GM12891 (cell line): ENCODE results near the gene SRSF5.

ENCODE experiments used
- DNase-seq: peaks from one replicate; pipeline ENCODE4 v3.0.0; 2011; ENCODE audit warnings: low spot score; ENCODE audit not compliant: insufficient read length
- FAIRE-seq: peaks from 2 replicates; lab custom pipeline; 2011; peaks lifted over from hg19 to GRCh38; lab: Jason Lieb, UNC
- PAX5 ChIP-seq: IDR thresholded peaks from 2 replicates; pipeline ENCODE4 v1.6.1; 2011; ENCODE audit warnings: low read length, moderate library complexity, mild to moderate bottlenecking; ENCODE audit not compliant: insufficient read depth, severe bottlenecking
- POLR2A ChIP-seq: IDR thresholded peaks from 2 replicates; pipeline ENCODE4 v1.6.1; 2011; ENCODE audit warnings: low read depth, low read length, control low read depth
- POLR2AphosphoS5 ChIP-seq: IDR thresholded peaks from 2 replicates; pipeline ENCODE4 v1.6.1; 2011; ENCODE audit warnings: low read depth, low read length, control low read depth
- POU2F2 ChIP-seq: IDR thresholded peaks from 2 replicates; pipeline ENCODE4 v1.6.1; 2011; ENCODE audit warnings: low read depth, mild to moderate bottlenecking, control low read depth, low read length, moderate library complexity
- SPI1 ChIP-seq: IDR thresholded peaks from 2 replicates; pipeline ENCODE4 v1.6.1; 2011; ENCODE audit warnings: low read depth, low read length, control low read depth
- TAF1 ChIP-seq: IDR thresholded peaks from 2 replicates; pipeline ENCODE4 v1.6.1; 2011; ENCODE audit warnings: low read depth, low read length, control low read depth

Gene SRSF5

DNA sequence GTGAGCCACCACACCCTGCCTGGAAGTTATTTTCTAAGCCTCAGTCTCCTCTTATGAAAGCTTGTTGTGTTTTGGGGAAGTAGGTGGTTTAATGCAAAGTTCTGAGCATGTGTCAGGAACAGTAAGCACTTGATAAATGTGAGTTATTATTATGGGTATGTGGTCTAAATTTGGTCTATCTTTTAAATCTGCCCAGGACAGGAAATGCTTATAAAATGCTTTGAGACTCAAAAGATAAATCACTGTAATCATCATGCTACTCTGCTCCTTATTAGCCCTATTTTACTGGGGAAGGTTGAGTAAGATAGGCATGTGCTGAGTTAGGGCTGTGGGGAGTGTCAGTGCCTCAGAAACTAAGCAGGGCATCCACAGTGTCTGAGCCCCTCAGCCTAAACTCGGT, 13.1 kb upstream of the SRSF5 start:
- TF ChIP-seq POU2F2 (no peak), POLR2AphosphoS5 (no peak), SPI1 (no peak), TAF1 (no peak), PAX5 (no peak), POLR2A (no peak)
- no peak for FAIRE-seq
- DNase-seq = no peak

DNA sequence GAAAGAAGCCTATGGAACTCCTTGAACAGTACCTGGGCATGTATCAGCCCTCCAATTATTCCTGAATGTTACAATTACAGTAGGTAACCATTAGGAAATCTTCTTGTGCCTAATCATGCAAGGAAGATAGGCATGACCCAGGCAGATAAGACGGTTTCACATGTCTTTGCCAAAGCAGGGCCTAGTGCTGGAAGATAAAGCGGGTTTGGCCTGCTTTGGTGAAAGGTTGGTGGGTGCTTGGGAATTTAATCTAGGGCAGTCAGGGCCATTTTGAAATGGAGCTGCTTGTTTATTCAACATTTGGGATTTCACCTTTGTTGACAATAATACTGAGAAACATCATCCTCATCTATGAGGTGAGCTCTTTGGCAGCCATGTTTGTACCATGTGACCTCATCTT, 12.5 kb upstream of the SRSF5 start:
- FAIRE-seq = no peak
- no peak for DNase-seq
- TF ChIP-seq SPI1 (no peak), TAF1 (no peak), POLR2A (no peak), POU2F2 (no peak), PAX5 (no peak), POLR2AphosphoS5 (no peak)

DNA sequence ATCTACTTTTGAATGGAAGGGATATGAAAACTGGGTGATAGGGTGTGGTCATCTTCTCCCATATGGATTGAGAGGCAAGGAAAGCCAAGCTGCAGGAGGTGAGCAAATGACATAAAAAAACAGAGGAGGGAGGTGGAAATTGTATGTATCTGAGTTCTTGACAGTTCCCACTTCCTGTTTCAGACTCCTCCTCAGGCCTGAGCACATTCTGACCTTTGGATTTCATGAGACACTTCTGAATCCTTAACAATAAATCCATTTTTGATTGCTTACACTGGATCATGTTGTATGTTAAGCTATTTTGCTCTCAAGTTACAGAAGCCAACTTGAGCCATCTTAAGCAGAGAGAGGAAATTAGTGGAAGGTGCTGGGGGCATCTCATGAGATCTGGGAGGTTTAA, 11.6 kb upstream of the SRSF5 start:
- FAIRE-seq = no peak
- no peak for DNase-seq
- TF ChIP-seq POU2F2 = no peak
- TF ChIP-seq POLR2AphosphoS5 = no peak
- peak; percentile 85 for TF ChIP-seq SPI1
- TF ChIP-seq PAX5 = no peak
- no peak for TF ChIP-seq POLR2A
- TF ChIP-seq TAF1 = no peak

- FAIRE-seq (no peak), DNase-seq (no peak)
- no peak for TF ChIP-seq POLR2AphosphoS5
- TF ChIP-seq PAX5 = no peak
- no peak for TF ChIP-seq TAF1
- no peak for TF ChIP-seq POLR2A
- no peak for TF ChIP-seq SPI1
- no peak for TF ChIP-seq POU2F2
Observed at GRCh38 chr14:69755784-69756183, 11.2 kb upstream of the SRSF5 start.

DNA sequence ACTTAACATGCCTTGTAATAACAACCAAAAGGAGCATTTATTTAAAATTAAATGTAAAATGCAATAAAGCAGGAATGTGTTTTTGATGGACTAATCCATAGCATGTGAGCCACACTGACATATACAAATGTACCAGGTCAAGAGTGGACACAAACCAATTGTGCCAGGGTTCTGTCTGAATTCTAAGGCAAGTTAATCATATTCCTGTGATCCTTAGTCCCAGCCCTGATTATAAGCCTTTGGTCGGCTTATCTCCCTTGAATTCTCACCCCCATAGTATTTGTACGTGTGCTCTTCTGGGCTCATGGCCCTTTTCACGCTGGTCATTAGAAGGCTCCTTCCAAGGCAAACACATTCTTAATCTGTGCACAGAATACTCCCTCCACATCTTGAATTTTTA, 10.6 kb upstream of the SRSF5 start:
- TF ChIP-seq TAF1 = no peak
- no peak for TF ChIP-seq POU2F2
- TF ChIP-seq POLR2AphosphoS5 = no peak
- TF ChIP-seq SPI1 = no peak
- no peak for TF ChIP-seq PAX5
- no peak for TF ChIP-seq POLR2A
- DNase-seq (no peak), FAIRE-seq (no peak)

- peak; percentile 59 for FAIRE-seq
- DNase-seq = no peak
Observed at GRCh38 chr14:69760810-69761209, 6.1 kb upstream of the SRSF5 start.

GRCh38 chr14:69763761-69764510, 3.0 kb upstream of the SRSF5 start:
- no peak for FAIRE-seq
- TF ChIP-seq POU2F2 (no peak), SPI1 (0 out of 2 replicates have a peak, but pooled peaks have one; percentile 23)
- DNase-seq = no peak

More at GRCh38 chr14:69760810-69761209, 6.1 kb upstream of the SRSF5 start:
- TF ChIP-seq TAF1 (no peak), POLR2AphosphoS5 (no peak), POLR2A (no peak), SPI1 (no peak), POU2F2 (no peak), PAX5 (no peak)

DNA sequence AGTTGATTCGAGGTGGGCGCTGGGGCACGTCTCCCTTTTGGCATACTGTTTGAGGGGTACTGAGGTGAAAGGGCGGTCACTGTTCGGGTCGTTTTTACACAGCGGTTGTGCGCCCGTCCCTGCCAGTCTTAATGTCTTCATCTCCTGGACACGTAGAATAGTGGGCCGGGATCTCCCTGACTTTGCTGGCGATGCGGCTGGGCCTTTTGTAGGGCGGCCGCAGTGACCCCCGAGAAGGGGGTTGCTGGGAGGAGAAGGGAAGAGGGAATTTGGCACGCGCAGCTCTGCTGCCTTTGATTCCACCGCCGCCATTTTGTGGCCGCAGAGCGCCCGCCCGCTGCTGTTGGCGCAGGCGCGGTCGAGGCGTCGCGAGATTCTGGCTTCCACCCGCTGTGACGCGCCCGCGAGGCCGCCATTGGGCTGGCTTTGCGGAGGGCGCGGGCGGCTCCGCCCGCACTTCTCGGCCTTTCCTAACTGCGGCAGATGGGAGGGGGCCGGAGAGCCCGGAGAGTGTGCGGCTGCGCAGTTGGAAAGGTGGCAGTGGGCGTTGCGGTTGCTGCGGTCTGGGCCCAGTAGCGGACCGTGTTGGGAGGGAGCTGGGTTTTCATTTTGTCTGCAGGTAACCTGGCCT, 542 bp downstream of the SRSF5 start:
- TF ChIP-seq SPI1 (no peak), POU2F2 (peak; percentile 72), POLR2AphosphoS5 (no peak; the same call in 1 of the 2 replicates), TAF1 (peak; percentile 93), PAX5 (no peak), POLR2A (no peak; the same call in 1 of the 2 replicates)
- peak; percentile 98 for FAIRE-seq
- DNase-seq = peak; percentile 82

DNA sequence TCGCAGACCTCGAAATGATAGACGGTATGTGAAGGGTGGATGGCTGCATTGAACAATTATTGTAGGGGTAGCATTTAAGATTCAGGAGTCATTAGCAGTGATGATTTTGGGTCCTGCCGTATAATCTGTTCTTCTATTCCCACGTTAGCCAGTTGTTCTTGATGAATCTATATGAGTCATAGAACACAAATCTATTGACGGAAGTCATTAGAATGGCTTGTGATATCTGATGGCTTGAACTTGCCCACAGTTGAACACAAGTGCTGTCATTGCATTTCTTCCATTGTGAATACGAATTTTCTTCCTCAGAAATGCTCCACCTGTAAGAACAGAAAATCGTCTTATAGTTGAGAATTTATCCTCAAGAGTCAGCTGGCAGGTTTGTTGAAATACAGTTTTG, 1.9 kb downstream of the SRSF5 start:
- TF ChIP-seq TAF1 = no peak
- no peak for TF ChIP-seq PAX5
- 0 out of 2 replicates have a peak, but pooled peaks have one; percentile 24 for TF ChIP-seq POLR2A
- TF ChIP-seq POU2F2 = no peak
- no peak for TF ChIP-seq SPI1
- no peak; the same call in 1 of the 2 replicates for TF ChIP-seq POLR2AphosphoS5
- FAIRE-seq = no peak
- no peak for DNase-seq
